ENCODE data around the gene OR10A4.
"Not testable (repeated sequence)": the region's sequence is repeated elsewhere in the genome, so short reads cannot be mapped to it uniquely, and the experiment has no call there.

Gene OR10A4

DNA sequence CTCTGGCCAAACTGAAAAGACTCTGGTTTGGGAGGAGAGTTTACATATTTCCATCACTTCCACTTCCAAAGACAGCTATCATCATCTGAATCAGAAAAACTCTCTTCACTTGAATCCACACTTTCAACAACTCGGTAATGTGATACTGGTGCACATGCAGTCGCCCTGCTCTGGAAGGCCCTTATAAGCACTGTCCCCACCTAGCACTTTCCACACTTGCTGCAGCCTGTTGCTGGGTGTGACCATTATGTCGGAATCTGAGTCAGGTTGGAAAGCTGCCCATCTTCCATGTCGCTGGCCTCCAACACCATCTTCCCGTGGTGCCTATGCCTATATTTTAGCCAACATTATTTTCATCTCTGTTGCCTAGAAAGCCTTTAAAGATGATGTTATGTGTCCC is 32.1 kb upstream of the OR10A4 start:
- H3K36me3 Mint-ChIP-seq (ENCODE audit: low read depth), result no peaks in the 10 kb centered on the region
- H3K4me1 Mint-ChIP-seq, result peaks cover 9% of the 10 kb centered on the region
- no peak for DNase-seq
- H3K27ac Mint-ChIP-seq, result no peak overlapping the region
- H3K4me3 Mint-ChIP-seq, result no peak overlapping the region
- TF ChIP-seq, protein P1, sequence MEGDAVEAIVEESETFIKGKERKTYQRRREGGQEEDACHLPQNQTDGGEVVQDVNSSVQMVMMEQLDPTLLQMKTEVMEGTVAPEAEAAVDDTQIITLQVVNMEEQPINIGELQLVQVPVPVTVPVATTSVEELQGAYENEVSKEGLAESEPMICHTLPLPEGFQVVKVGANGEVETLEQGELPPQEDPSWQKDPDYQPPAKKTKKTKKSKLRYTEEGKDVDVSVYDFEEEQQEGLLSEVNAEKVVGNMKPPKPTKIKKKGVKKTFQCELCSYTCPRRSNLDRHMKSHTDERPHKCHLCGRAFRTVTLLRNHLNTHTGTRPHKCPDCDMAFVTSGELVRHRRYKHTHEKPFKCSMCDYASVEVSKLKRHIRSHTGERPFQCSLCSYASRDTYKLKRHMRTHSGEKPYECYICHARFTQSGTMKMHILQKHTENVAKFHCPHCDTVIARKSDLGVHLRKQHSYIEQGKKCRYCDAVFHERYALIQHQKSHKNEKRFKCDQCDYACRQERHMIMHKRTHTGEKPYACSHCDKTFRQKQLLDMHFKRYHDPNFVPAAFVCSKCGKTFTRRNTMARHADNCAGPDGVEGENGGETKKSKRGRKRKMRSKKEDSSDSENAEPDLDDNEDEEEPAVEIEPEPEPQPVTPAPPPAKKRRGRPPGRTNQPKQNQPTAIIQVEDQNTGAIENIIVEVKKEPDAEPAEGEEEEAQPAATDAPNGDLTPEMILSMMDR (IDR thresholded peaks at IDR 0.05), result no peak
- no peaks in the 10 kb centered on the region for H3K27me3 Mint-ChIP-seq (ENCODE audit: low read depth, poor library complexity)
- H3K9me3 Mint-ChIP-seq, result peaks cover 14% of the 10 kb centered on the region

DNA sequence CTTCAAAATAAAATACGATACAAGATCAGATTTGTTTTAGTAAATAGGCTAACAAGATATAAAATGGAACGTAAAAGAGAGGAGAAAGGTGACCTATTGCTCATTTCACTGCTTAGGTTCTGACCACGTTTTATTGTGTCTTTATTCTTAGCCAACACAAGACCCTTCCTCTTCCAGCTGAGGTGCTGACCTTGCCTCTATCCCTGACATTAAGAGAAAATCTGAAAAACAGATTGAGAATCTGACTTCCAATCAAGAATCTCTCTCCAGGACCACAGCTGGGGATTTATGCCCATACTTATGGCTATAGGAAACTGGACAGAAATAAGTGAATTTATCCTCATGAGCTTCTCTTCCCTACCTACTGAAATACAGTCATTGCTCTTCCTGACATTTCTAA is 31.0 kb upstream of the OR10A4 start, which contains the start of gene OR10A5:
Gene OR10A5, plus strand, starts transcription at position 301 of the 400 bp plus-strand sequence. Its CDS starts 0 bp downstream, at position 301.
- Mint-ChIP-seq H3K27ac (no peak within 1 kb of the TSS), H3K27me3 (ENCODE audit: low read depth, poor library complexity) (no peaks in the 10 kb centered on the region), H3K36me3 (ENCODE audit: low read depth) (peaks cover 3% of the 10 kb centered on the region), H3K9me3 (peaks cover 17% of the 10 kb centered on the region), H3K4me1 (peaks cover 9% of the 10 kb centered on the region), H3K4me3 (no peak within 1 kb of the TSS)
- TF ChIP-seq, protein P1 (IDR thresholded peaks at IDR 0.05), result no peak
- no peak for DNase-seq

DNA sequence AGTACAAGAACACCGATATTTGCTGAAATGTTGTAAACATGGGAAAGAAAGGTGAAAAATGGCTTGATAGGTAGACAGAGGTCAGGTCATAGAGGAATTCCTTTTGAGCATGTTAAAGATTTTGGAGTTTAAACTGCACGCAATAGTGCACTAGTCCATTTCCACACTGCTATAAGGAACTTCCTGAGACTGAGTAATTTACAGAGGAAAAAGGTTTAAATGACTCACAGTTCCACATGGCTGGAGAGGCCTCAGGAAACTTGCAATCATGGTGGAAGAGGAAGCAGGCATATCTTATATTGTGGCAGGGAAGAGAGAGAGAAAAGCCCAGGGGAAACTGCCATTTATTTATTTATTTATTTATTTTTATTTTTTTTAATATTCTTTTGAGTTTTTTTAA is 25.9 kb upstream of the OR10A4 start:
- peaks cover 38% of the 10 kb centered on the region for H3K9me3 Mint-ChIP-seq
- no peaks in the 10 kb centered on the region for H3K4me1 Mint-ChIP-seq
- TF ChIP-seq, protein P1 (IDR thresholded peaks at IDR 0.05), result no peak
- H3K27ac Mint-ChIP-seq, result no peak overlapping the region
- no peak overlapping the region for H3K4me3 Mint-ChIP-seq
- no peaks in the 10 kb centered on the region for H3K27me3 Mint-ChIP-seq (ENCODE audit: low read depth, poor library complexity)
- peaks cover 17% of the 10 kb centered on the region for H3K36me3 Mint-ChIP-seq (ENCODE audit: low read depth)
- DNase-seq, result no peak

DNA sequence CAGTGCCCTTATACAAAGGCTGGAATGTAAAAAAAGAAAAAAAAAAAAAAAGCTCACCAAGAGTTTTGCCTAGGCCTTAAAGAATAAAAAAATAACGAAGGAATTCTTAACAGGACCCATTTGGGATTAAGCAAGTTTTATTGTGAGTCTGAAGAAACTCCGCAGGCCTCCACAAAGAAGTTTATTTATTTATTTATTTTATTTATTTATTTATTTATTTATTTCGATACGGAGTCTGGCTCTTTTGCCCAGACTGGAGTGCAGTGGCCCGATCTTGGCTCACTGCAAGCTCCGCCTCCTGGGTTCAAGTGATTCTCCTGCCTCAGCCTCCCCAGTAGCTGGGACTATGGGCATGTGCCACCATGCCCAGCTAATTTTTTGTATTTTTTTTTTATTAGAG is 21.6 kb upstream of the OR10A4 start:
- not testable (repeated sequence) for H3K4me3 Mint-ChIP-seq; H3K27me3 Mint-ChIP-seq (ENCODE audit: low read depth, poor library complexity)
- peaks cover 34% of the 10 kb centered on the region for H3K9me3 Mint-ChIP-seq

DNA sequence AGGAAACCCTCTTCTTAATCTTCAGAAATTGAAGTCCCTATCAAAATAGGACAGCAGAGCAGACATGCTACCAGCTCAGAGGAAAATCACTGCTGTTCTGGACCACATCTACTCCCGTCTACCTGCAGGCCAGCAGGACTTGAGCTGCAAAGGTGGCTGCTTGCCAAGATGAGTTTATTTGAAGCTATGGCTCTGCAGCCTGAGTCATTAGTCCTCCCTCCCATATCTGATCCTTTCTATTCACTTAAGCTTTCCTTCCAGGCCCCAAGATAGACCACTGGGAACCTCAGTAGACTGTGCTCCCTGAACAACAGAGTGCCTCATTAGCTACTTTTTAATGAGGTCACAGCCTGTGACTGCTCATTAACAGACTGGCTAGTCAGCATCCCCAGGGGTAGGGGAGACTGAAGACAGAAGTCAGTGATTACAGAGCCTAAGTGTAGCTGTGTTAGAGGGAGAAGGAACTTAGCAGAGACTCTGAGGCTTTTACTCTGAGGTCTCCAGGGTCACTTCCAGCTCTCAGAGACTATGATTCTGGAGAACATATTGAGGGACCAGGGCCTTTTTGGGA is 20.4 kb upstream of the OR10A4 start:
- Mint-ChIP-seq H3K27me3 (ENCODE audit: low read depth, poor library complexity) (no peaks in the 10 kb centered on the region), H3K4me3 (no peak overlapping the region), H3K9me3 (peaks cover 31% of the 10 kb centered on the region), H3K36me3 (ENCODE audit: low read depth) (peaks cover 10% of the 10 kb centered on the region), H3K4me1 (no peaks in the 10 kb centered on the region), H3K27ac (no peak overlapping the region)
- DNase-seq, result no peak
- TF ChIP-seq, protein P1 (IDR thresholded peaks at IDR 0.05), result no peak

More for the DNA sequence above, 21.6 kb upstream of the OR10A4 start:
- DNase-seq, H3K4me1 Mint-ChIP-seq, H3K27ac Mint-ChIP-seq: not testable (repeated sequence)
- peaks cover 17% of the 10 kb centered on the region for H3K36me3 Mint-ChIP-seq (ENCODE audit: low read depth)

DNA sequence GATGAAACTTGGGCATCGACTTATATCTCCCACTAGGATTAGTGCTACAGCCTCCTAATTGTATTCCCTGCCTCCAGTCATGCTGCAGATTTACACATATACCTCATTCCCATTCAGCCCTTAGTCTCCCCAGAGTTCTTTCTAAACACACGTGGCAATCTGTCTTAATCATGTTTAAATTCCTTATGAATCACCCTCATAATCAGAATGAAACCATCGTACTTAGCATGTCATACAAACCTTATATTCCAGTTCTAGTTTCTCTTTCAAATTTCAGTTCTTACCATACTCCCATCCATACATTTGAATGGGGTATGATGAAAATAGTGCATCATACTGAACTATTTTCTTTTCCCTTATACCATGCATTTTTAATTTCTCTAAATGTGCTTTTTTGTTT is 19.6 kb upstream of the OR10A4 start:
- TF ChIP-seq, protein P1 (IDR thresholded peaks at IDR 0.05), result no peak
- peaks cover 5% of the 10 kb centered on the region for H3K36me3 Mint-ChIP-seq (ENCODE audit: low read depth)
- no peaks in the 10 kb centered on the region for H3K4me1 Mint-ChIP-seq
- H3K27ac Mint-ChIP-seq, result no peak overlapping the region
- no peak for DNase-seq
- H3K9me3 Mint-ChIP-seq, result peaks cover 27% of the 10 kb centered on the region
- no peaks in the 10 kb centered on the region for H3K27me3 Mint-ChIP-seq (ENCODE audit: low read depth, poor library complexity)
- H3K4me3 Mint-ChIP-seq, result no peak overlapping the region
